K562 (cell line): ENCODE measurements around the gene ATP8B4. TPM values are rescaled to one million over a fixed set of nuclear protein-coding genes. Genes with fewer than 3 reads are reported as not detected.

Experiments used
- ATAC-seq: fragments of 200-7000 bp; cut with Tn5 transposase; 3 replicates; pipeline ENCODE4 v1.9.1; 2020; ENCODE audit warnings: moderate library complexity
- BruUV-seq: library from RNA; stranded (reverse); fragments of 400-500 nt; replicated peaks from 2 replicates; lab custom pipeline; 2021; lab: Mats Ljungman, UMichigan
- CTCF ChIA-PET: fragments of 300-600 bp; formaldehyde crosslinking; extraction: SDS; loops from one replicate; lab custom pipeline; 2021; ENCODE audit warnings: low intra/inter-chr PET ratio; lab: Yijun Ruan, JAX
- POLR2A ChIA-PET: fragments of 300-600, 350-650 bp; sonication (Branson Sonifier 250); formaldehyde crosslinking; extraction: SDS; loops from one replicate; lab custom pipeline; 2021; ENCODE audit warnings: antibody characterized with exemption, inconsistent platforms; lab: Yijun Ruan, JAX
- DNase-seq, 4 experiments: peaks; one replicate each; pipeline versions ENCODE4 v3.0.0 to v3.0.0-alpha.2; 2011 to 2018; ENCODE audit warnings: low spot score in 3 of 4, mixed read lengths in 3 of 4; ENCODE audit errors: extremely low read depth in 1 of 4
- FAIRE-seq: peaks from 2 replicates; lab custom pipeline; 2011; peaks lifted over from hg19 to GRCh38; lab: Jason Lieb, UNC
- H2AFZ ChIP-seq: 2 replicates; pipeline ENCODE4 v1.6.0; 2011; ENCODE audit warnings: low read depth, low read length, control low read depth, inconsistent platforms
- H3K27ac ChIP-seq: fragments of 200-600 bp; 3 replicates; pipeline ENCODE4 v1.8.0; 2011; ENCODE audit warnings: low read depth, mild to moderate bottlenecking, control low read depth, inconsistent platforms, low read length, moderate library complexity, mixed read lengths; ENCODE audit errors: extremely low read depth
- H3K27me3 ChIP-seq, 2 experiments: fragments of 300-600 bp in 1 of 2; 2 replicates in 1 of 2; 3 replicates in 1 of 2; pipeline versions ENCODE4 v1.6.0 to v1.8.0; 2011; ENCODE audit warnings: inconsistent platforms in 2 of 2, low read length in 2 of 2, mild to moderate bottlenecking in 1 of 2, mixed read lengths in 1 of 2, moderate library complexity in 1 of 2; ENCODE audit not compliant: control insufficient read depth in 2 of 2, insufficient read depth in 2 of 2
- H3K36me3 ChIP-seq: fragments of 300-600 bp; 3 replicates; pipeline ENCODE4 v1.8.0; 2011; ENCODE audit warnings: mild to moderate bottlenecking, low read length, inconsistent platforms; ENCODE audit not compliant: control insufficient read depth, insufficient read depth
- H3K4me1 ChIP-seq, 2 experiments: fragments of 200-600 bp in 1 of 2; replicated peaks in 1 of 2; 2 replicates in 1 of 2; 3 replicates in 1 of 2; pipeline versions ENCODE4 v1.5.1 to v1.8.0; 2011; ENCODE audit warnings: inconsistent platforms in 2 of 2, low read length in 2 of 2, mild to moderate bottlenecking in 1 of 2, mixed read lengths in 1 of 2, moderate library complexity in 1 of 2; ENCODE audit not compliant: control insufficient read depth in 2 of 2, insufficient read depth in 2 of 2
- H3K4me2 ChIP-seq: 2 replicates; pipeline ENCODE4 v1.6.1; 2011; ENCODE audit warnings: low read length, control low read depth, inconsistent platforms, mixed read lengths; ENCODE audit not compliant: insufficient read depth
- H3K4me3 ChIP-seq: fragments of 200-600 bp; sonication (generic), shearing (Covaris generic); 2 replicates; pipeline ENCODE4 v1.5.1; 2016; ENCODE audit warnings: control low read depth, inconsistent platforms
- H3K79me2 ChIP-seq: fragments of 200-600 bp; 3 replicates; pipeline ENCODE4 v1.8.0; 2011; ENCODE audit warnings: low read length, inconsistent platforms; ENCODE audit not compliant: control insufficient read depth, insufficient read depth
- H3K9ac ChIP-seq, 2 experiments: 2 replicates each; pipeline versions ENCODE4 v1.6.0 to v1.6.1; 2011; ENCODE audit warnings: low read depth in 2 of 2, low read length in 2 of 2, control low read depth in 1 of 2, inconsistent platforms in 1 of 2, mild to moderate bottlenecking in 1 of 2, mixed read lengths in 1 of 2; ENCODE audit not compliant: insufficient read depth in 1 of 2
- H3K9me1 ChIP-seq: one replicate; pipeline ENCODE4 v1.6.0; 2011; ENCODE audit warnings: inconsistent platforms, mild to moderate bottlenecking, low read length, moderate library complexity; ENCODE audit not compliant: control insufficient read depth, insufficient read depth
- H3K9me3 ChIP-seq: replicated peaks from 2 replicates; pipeline ENCODE4 v1.5.1; 2011; ENCODE audit warnings: low read depth, low read length, inconsistent platforms; ENCODE audit not compliant: control insufficient read depth, insufficient read depth
- H4K20me1 ChIP-seq: replicated peaks from 2 replicates; pipeline ENCODE4 v1.6.1; 2011; ENCODE audit warnings: low read length, inconsistent platforms, mixed read lengths; ENCODE audit not compliant: control insufficient read depth, insufficient read depth
- CBX2 ChIP-seq: fragments of 200-600 bp; sonication (generic); IDR thresholded peaks from one replicate; pipeline ENCODE4 v1.6.1; 2012; ENCODE audit warnings: mild to moderate bottlenecking, low read length, inconsistent platforms; ENCODE audit not compliant: insufficient read depth, poor library complexity, severe bottlenecking
- CBX5 ChIP-seq: IDR thresholded peaks from 2 replicates; pipeline ENCODE4 v1.6.1; 2014; ENCODE audit warnings: low read depth, borderline replicate concordance
- KLF6 ChIP-seq: fragments of 250-450 bp; sonication (Bioruptor Pico); IDR thresholded peaks from 2 replicates; pipeline ENCODE4 v1.4.0; 2020; ENCODE audit warnings: mild to moderate bottlenecking, moderate library complexity, borderline replicate concordance
- NRF1 ChIP-seq, 2 experiments: fragments of 450-650 bp; IDR thresholded peaks in 1 of 2; conservative IDR thresholded peaks in 1 of 2; 2 replicates each; pipeline ENCODE4 v1.6.1; 2014; ENCODE audit warnings: mild to moderate bottlenecking in 2 of 2
- RBBP5 ChIP-seq: fragments of 200-600 bp; sonication (generic); IDR thresholded peaks from 2 replicates; pipeline ENCODE4 v1.6.1; 2012; ENCODE audit warnings: borderline replicate concordance, mild to moderate bottlenecking, low read length, control low read depth, inconsistent platforms; ENCODE audit not compliant: insufficient read depth, poor library complexity, severe bottlenecking
- SMAD4 ChIP-seq: fragments of 250-450 bp; sonication (Bioruptor Pico); conservative IDR thresholded peaks from 2 replicates; pipeline ENCODE4 v1.8.0; 2021; ENCODE audit warnings: inconsistent platforms, mild to moderate bottlenecking, moderate library complexity
- SREBF2 ChIP-seq: sonication (generic); formaldehyde crosslinking; IDR thresholded peaks from 2 replicates; pipeline ENCODE4 v1.4.0; 2020; ENCODE audit warnings: mild to moderate bottlenecking, missing genetic modification reagents
- TOE1 ChIP-seq, 2 experiments: fragments of 450-650 bp in 1 of 2; sonication (generic) in 1 of 2; formaldehyde crosslinking in 1 of 2; IDR thresholded peaks; 2 replicates each; pipeline versions ENCODE4 v1.7.1 to v1.8.0; 2016 to 2022; ENCODE audit warnings: borderline replicate concordance in 2 of 2, mild to moderate bottlenecking in 2 of 2, antibody characterized with exemption in 1 of 2, inconsistent platforms in 1 of 2, low read depth in 1 of 2, missing genetic modification reagents in 1 of 2, moderate library complexity in 1 of 2
- ZNF717 ChIP-seq: fragments of 250-450 bp; sonication (Bioruptor Pico); IDR thresholded peaks from 2 replicates; pipeline ENCODE4 v1.5.0; 2021
- WGBS: fragments of 100-300 bp; shearing (Covaris generic); methylation state at CpG from one replicate; pipeline ENCODE4 v1.1.6; 2016; ENCODE audit warnings: low coverage, mixed read lengths; ENCODE audit not compliant: insufficient coverage; ENCODE audit errors: missing lambda C conversion rate; 5-methylcytosine and 5-hydroxymethylcytosine counted together
- in situ Hi-C: fragments of 300-500 bp; cut with MboI; formaldehyde crosslinking; loops from 4 replicates; pipeline ENCODE4 v1.15.0; 2018; ENCODE audit warnings: inconsistent platforms, mixed read lengths
- intact Hi-C: fragments of 100-400 bp; cut with micrococcal nuclease; formaldehyde crosslinking; loops from 2 replicates; pipeline ENCODE4 v1.14.2; 2022
- polyA plus RNA-seq, 8 experiments: library from polyadenylated mRNA; depleted of rRNA in 4 of 8; stranded (reverse) in 5 of 8; unstranded in 3 of 8; fragments of >200 nt; fragmentation: Nextera tagmentation in 2 of 8; fragmentation: Illumina TruSeq in 1 of 8; extraction: Ambion mirVana in 2 of 8; extraction: Trizol in 1 of 8; gene quantifications; 2 replicates each; pipeline versions ENCODE4 v1.2.1 to v1.2.3, GENCODE V29; 2011 to 2014; ENCODE audit warnings: inconsistent platforms in 1 of 8, missing spikeins in 1 of 8
- total RNA-seq, 7 experiments: library from RNA; depleted of rRNA in 6 of 7; stranded (reverse); fragments of >200 nt in 6 of 7; fragmentation: Illumina TruSeq in 2 of 7; extraction: Trizol in 2 of 7; gene quantifications; 2 replicates each; pipeline versions ENCODE4 v1.2.1 to v1.2.3, GENCODE V29; 2011 to 2021; ENCODE audit warnings: low replicate concordance in 1 of 7
- TF ChIP-seq, protein P1 (sequence below): fragments of 450-650 bp; IDR thresholded peaks from 2 replicates; pipeline ENCODE4 v1.6.1; 2017; ENCODE audit warnings: antibody characterized with exemption, mild to moderate bottlenecking

The ATP8B4 gene
- total and polyA plus RNA-seq, 9 of the 15 experiments (the other 6 are each of a cell fraction or from before 2014, with no cell fraction given), result 0.14 to 2.5 (median 0.44) TPM

DNA sequence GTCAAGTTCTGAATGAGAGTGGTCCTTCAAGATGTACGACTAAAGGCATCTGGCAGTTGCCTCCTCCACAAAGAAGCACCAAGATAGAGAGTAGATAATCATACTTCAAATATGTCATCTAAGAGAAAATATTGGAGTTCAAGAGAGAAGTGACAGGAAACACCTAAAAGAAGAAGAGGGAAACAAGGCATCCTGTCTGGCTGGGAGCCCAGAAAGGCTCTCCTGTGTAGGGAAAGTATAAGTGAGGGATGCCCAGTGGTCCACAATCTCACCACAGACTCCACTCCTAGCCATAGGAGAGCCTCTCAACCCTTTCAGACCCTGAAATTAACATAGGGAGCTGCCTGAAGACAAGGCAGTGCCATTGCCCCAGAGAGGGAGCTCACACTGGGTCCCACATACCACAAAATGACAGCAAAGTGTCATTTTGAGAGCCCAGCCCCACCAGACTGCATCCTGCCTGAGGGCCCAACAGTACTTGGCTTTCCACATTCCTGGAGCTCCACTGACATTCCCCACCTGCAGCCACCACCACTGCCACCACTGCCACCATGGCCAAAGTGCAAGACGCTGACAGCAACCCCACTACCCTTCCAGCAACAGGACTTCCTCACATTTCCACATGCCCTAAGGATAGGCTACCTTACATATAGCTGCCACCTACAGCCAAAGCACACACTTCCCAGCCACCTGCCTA, 210.6 kb downstream of the ATP8B4 start:
- intact Hi-C loops (loop anchor here (10.0 kb wide), 1 partner anchor 674 kb away; no protein-coding TSS in a partner anchor), in situ Hi-C loops (no loop called here)
- H3K79me2 ChIP-seq, result no peaks in the 10 kb centered on the region
- no peak for ATAC-seq
- no TSS peak for BruUV-seq
- H2AFZ ChIP-seq, result no peak overlapping the region
- H3K9me3 ChIP-seq, result no peaks in the 10 kb centered on the region
- no peak for FAIRE-seq
- H3K36me3 ChIP-seq, result no peaks in the 10 kb centered on the region
- ChIA-PET CTCF (interaction anchor here (0.6 kb wide), 1 partner anchor 81 kb away, joined by 3 read pairs; no protein-coding TSS in a partner anchor), POLR2A (no interaction called here)
- no peak for DNase-seq
- no peaks in the 10 kb centered on the region for H3K27me3 ChIP-seq
- no peaks in the 10 kb centered on the region for H3K9me1 ChIP-seq
- 0% methylated on average over 2 of the region's 2 CpGs for WGBS
- no peak overlapping the region for H3K9ac ChIP-seq
- H3K27ac ChIP-seq, result no peak overlapping the region
- H3K4me3 ChIP-seq, result no peak overlapping the region
- TF ChIP-seq KLF6 (CRISPR knock-in tag) (no peak), CBX2 (no peak)
- TF ChIP-seq, all 486 proteins: peak for 0
- no peak overlapping the region for H3K4me2 ChIP-seq
- no peaks in the 10 kb centered on the region for H4K20me1 ChIP-seq
- H3K4me1 ChIP-seq, result no peaks in the 10 kb centered on the region

DNA sequence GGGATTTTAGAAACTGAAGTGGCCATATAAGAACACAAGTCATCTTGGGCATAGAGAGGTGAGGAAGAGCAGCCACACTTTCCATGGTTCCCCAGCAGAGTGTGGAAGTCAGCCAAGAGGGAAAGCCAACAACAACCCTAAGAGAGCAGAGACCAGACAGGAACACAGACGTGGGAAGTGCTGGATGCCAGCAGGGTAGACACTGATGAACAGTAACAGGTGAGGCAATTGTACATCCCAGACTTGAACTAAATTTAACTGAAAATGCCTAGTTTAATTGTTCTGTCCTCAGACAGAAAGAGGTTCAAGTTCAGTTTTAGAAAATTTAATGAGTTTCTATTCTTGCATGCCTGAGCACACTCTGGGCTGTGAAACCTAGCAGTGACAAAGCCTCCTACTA, 212.1 kb downstream of the ATP8B4 start:
- Histone ChIP-seq H2AFZ (no peak overlapping the region), H3K36me3 (no peaks in the 10 kb centered on the region), H4K20me1 (no peaks in the 10 kb centered on the region), H3K9me1 (no peaks in the 10 kb centered on the region), H3K4me1 (no peaks in the 10 kb centered on the region), H3K9ac (no peak overlapping the region), H3K9me3 (no peaks in the 10 kb centered on the region), H3K79me2 (no peaks in the 10 kb centered on the region), H3K4me3 (no peak overlapping the region), H3K27me3 (no peaks in the 10 kb centered on the region), H3K27ac (no peak overlapping the region), H3K4me2 (no peak overlapping the region)
- ChIA-PET CTCF (no interaction called here), POLR2A (no interaction called here)
- no peak for FAIRE-seq
- BruUV-seq, result no TSS peak
- in situ Hi-C loops (no loop called here), intact Hi-C loops (loop anchor here (10.0 kb wide), 1 partner anchor 672 kb away; no protein-coding TSS in a partner anchor)
- ATAC-seq, result no peak
- 0% methylated on average over 1 of the region's 1 CpG for WGBS
- no peak for DNase-seq
- TF ChIP-seq TOE1 (IDR thresholded peaks at IDR 0.05; ENCODE audit: borderline replicate concordance), result no peak
- no peak for TF ChIP-seq TOE1 (CRISPR knock-in tag; IDR thresholded peaks at IDR 0.05; ENCODE audit: borderline replicate concordance, low read depth)
- no peak for TF ChIP-seq SREBF2 (CRISPR knock-in tag)
- TF ChIP-seq NRF1 (conservative IDR thresholded peaks at IDR 0.05 in 1 of 2, IDR thresholded peaks at IDR 0.05 in 1 of 2), result no peak
- no peak for TF ChIP-seq SMAD4 (CRISPR knock-in tag)
- no peak for TF ChIP-seq RBBP5
- TF ChIP-seq ZNF717, result no peak
- no peak for TF ChIP-seq CBX5
- TF ChIP-seq, protein P1, sequence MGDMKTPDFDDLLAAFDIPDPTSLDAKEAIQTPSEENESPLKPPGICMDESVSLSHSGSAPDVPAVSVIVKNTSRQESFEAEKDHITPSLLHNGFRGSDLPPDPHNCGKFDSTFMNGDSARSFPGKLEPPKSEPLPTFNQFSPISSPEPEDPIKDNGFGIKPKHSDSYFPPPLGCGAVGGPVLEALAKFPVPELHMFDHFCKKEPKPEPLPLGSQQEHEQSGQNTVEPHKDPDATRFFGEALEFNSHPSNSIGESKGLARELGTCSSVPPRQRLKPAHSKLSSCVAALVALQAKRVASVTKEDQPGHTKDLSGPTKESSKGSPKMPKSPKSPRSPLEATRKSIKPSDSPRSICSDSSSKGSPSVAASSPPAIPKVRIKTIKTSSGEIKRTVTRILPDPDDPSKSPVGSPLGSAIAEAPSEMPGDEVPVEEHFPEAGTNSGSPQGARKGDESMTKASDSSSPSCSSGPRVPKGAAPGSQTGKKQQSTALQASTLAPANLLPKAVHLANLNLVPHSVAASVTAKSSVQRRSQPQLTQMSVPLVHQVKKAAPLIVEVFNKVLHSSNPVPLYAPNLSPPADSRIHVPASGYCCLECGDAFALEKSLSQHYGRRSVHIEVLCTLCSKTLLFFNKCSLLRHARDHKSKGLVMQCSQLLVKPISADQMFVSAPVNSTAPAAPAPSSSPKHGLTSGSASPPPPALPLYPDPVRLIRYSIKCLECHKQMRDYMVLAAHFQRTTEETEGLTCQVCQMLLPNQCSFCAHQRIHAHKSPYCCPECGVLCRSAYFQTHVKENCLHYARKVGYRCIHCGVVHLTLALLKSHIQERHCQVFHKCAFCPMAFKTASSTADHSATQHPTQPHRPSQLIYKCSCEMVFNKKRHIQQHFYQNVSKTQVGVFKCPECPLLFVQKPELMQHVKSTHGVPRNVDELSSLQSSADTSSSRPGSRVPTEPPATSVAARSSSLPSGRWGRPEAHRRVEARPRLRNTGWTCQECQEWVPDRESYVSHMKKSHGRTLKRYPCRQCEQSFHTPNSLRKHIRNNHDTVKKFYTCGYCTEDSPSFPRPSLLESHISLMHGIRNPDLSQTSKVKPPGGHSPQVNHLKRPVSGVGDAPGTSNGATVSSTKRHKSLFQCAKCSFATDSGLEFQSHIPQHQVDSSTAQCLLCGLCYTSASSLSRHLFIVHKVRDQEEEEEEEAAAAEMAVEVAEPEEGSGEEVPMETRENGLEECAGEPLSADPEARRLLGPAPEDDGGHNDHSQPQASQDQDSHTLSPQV, result no peak
